ENCODE measurements around the gene UTP14C.
"Not testable (repeated sequence)": the region's sequence is repeated elsewhere in the genome, so short reads cannot be mapped to it uniquely, and the experiment has no call there.

Gene UTP14C

DNA sequence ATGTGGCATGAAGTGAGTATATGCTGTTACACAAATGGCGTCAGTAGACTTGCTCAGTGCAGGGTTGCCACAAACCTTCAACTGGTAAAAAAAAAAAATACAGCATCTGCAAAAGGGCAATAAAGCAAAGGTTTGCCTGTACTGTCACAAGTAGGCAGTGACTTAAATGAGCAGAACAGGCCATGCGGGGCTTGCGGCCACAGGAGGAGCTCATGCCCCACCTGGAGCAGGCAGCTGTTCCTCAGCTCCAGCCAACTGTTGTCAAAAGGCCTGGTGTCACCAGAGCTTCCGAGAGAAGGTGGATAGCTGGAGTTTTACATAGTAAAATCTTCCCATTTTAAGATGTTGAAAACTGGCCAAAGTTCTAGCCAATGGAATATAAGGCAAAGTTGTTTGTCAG is 20.9 kb upstream of the UTP14C start:
- DNase-seq = no peak

DNA sequence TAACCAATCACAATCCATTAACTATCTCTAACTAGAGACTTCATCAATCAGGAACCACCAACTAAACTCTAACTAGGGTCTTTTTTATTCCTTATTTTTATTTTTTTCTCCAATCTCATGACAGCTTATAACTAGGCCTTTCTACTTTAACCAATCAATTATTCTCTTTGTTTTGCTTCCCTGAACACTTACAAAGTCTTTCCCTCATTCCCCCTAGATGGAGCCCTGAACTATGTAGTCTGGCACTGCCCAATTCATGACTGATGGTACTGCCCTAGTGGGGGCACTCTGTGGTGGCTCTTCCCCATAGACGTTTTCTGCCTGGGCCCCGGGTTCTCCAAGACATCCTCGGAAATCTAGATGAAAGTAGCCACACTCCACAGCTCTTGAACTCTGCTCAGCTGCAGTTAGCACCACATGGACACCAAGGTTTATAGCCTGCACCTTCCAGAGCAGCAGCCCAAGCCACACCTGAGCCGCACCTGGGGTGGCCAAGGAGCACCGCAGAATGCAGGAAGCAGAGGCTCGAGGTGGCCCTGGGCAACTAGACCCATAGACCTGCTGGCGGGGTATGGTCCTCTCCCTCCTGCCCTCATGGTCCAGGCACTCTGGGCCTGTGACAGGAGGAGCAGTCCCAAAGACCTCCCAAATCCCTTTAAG is 19.9 kb upstream of the UTP14C start:
- no peak for DNase-seq

DNA sequence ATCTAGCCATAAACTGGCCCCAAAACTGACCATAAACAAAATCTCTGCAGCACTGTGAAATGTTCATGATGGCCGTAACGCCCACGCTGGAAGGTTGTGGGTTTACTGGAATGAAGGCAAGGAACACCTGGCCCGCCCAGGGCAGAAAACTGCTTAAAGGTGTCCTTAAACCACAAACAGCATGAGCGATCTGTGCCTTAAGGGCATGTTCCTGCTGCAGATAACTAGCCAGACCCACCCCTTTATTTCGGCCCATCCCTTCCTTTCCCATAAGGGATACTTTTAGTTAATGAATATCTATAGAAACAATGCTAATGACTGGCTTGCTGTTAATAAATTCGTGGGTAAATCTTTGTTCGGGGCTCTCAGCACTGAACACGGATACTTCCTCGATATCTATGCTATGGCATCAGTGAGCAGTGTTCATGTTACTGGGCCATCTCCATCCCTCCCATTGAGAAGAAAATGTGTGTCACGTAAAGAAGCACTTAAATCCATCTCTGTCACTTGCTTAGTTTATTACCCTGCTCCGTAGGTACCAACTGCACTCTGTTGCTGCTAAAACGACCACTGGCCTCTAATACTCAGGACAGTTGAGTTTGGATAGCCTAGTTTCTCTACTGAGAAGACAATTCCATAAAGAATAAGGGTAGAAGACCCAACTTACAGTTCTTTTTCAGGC is 18.5 kb upstream of the UTP14C start:
- no peak for DNase-seq

DNA sequence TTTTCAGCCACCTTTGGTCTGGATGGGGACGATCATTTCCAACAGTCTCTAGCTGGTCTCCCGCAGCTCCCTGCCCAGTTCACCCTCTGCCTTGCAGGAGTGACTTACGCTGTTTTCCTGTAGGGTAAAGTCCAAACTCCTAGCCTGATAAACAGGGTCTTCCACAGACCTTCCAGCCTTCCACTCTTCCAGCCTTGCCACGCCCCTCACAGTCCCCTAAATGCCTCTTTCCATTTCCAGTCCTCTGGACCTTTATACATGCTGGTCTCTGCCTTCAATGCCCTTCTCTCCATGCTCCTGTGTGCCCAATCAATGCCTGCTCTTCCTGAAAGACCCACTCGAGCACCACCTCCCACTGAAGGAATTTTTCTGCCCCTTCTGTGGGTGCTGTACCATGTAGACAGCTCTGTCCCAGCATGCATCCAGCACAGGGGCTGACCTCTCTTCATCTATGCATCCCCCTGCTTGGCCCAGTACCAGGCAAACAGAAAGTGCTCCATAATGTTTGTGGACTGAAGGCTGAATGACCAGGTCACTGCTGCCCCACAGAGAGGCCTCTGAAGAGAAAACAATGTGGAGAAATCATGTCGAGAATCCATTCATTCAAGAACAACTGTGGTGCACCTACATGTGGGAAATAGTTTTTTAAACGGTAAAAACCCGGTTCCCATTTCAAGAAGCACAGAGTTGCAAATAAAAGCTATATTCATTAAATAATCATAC is 17.8 kb upstream of the UTP14C start:
- DNase-seq = no peak

DNA sequence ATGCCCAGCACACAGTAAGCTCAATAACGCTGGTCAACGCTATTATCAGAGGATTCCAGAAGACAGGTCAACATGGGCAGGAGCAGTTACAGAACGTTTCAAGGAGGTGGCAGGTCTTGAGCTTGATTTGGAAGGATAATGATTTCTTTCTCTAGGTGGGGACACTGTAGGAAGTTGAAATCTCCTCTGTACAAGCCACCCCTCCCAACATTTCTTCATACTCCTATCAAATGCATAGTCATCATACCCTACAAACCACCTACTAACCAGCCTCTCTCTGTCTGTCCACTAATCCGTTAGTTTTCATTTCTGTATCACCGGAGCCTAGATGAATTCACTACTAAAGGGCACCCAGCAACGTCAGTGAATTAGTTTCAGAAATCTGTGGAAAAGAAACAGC is 14.5 kb upstream of the UTP14C start:
- DNase-seq = no peak

DNA sequence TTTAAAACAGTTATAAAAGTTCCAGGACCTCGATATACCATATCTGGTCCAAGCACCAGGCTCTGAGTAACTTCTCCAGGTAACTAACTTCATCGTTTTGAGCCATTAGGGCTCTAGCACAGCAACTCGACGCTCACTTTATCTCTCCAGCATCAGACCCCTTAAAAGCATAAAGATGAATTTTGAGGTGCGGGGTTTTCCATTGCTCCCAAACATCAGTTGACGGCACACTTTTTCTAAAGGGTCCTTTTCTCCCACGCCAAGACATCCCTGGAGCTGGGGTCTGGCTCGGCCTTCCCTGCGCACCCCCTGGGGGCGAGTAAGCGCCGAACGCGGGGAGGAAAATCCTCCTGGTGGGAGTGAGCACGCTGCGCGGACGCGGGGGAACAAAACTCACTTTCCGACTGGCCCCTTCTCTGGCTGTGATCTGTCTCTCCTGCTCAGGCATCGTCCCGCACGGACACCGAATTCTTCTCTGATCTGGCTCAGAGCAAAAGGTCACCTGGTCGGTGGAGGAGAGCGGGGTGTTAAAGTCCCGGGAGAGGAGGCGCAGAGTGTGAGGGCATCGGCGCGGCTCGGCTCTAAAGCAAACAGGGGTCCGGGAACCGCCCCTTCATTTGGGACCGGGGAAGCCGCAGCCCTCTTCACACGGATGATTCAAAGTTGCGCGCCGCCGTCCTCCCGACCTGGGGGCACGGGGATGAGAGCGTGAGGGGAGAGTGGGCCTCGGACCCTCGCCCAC is 13.4 kb upstream of the UTP14C start, which contains the start of gene ATP7B:
TSS of gene ATP7B (minus strand) at position 561 of the 742 bp plus-strand sequence. CDS start at position 448, 113 bp downstream.
- DNase-seq = peak; percentile 32

DNA sequence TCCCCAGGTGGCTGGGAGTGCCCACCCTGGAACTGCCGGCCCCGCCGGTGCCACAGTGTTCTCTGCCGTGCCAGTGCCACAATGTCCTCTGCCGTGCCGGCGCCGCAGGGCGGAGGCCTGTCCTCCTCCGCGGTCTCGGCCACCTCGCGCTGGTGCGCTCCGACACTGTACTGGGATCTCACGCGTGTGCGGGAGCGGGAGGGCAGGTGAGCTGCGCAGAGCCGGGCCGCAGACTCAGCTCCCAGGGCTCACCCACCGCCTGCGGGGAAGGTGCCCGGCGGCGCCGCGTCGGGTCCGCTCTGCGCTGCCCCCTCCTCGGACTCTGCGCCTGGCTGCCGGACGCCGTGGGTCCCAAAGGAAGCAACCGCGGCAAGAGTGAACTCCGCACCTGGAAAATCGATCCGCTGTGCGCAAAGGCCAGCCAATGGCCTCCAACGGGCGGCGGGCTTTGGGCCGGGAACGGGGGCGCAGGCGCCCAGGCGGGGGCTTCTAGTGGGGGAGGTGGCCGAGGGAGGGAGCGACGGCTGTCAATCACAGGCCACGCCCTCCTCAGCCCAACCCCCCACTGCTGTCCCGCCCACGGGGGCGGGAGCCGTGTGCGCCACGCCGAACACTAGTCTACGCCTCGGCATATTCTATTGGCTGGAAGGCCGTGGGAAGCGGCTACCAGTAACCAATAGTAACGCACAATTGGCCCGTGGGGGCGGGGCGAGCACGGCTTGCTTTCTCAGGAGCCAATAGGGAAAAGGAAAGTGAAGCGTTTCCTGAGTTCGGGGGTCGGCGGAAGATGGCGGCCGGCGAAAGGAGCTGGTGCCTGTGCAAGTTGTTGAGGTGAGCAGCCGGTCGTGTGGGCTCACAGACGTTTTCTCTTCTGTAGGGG is 12.6 kb upstream of the UTP14C start, which contains the start of gene ALG11:
TSS of gene ALG11 (plus strand) at position 767 of the 880 bp plus-strand sequence. CDS start at position 788, 21 bp downstream.
- peak; percentile 100 for DNase-seq

DNA sequence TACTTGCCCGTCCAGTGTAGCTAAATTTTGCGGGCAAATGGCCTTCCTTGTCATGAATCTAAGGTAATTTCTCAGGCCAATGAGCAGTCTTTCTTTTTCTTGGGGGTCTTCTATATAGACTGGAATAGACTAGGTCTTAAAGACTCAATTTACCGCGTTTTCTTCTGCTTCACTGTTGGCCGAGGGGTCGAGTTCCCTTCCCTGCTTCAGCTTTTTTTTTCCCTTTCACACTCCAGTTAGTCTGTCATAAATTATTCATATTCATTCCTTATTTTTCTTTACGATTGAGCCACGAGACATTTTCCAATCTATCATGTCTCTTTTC is 12.0 kb upstream of the UTP14C start:
- no peak for DNase-seq

DNA sequence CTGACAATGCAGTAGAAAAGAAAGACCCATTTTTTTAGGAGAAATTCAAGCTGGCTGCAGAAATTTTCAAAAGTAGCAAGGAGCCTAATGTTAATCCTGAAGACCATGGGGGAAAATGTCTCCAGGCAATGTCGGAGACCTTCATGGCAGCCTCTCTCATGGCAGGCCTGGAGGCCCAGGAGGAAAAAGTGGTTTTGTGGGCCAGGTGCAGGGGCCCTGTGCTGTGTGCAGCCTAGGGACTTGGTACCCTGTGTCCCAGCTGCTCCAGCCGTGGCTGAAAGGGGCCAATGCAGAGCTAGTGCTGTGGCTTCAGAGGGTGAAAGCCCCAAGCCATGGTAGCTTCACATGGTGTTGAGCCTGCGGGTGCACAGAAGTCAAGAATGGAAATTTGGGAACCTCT is 8.2 kb upstream of the UTP14C start:
- no peak for DNase-seq

DNA sequence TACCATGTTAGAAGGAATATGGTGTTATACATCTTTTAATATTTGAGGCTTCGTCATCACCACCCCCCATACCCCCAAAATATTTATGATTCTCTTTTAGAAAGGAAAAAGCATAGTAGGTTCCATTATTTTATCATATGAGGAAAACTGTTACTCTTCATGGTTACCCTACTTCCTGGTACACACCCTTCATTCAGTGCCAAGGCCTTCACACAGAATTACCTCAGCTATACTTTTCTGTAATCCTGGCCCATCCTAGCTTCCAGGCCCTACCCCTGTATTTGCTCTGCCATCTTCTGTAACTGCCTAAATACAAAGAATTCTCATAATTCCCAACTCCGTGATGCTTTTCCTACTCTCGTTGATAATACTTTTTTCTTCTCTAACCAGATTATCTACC is 4.3 kb upstream of the UTP14C start:
- no peak for DNase-seq

DNA sequence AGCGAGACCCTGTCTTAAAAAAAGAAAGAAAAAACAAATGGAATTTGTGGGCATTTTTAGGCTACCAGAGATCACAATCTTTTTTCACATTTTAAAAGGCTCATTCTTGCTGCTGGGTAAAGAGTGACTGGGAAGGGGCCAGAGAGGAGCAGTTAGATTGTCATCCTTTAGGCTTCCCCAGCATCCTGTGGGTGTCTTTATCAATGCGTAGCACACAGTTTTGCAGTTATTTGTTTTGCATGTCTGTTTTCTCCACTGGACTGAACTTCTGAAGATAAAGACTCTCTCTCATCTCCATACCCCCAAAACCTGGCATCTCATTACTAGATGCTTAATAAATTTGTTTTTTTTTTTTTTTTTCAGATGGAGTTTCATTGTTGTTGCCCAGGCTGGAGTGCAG is 2.1 kb upstream of the UTP14C start:
- no peak for DNase-seq

DNA sequence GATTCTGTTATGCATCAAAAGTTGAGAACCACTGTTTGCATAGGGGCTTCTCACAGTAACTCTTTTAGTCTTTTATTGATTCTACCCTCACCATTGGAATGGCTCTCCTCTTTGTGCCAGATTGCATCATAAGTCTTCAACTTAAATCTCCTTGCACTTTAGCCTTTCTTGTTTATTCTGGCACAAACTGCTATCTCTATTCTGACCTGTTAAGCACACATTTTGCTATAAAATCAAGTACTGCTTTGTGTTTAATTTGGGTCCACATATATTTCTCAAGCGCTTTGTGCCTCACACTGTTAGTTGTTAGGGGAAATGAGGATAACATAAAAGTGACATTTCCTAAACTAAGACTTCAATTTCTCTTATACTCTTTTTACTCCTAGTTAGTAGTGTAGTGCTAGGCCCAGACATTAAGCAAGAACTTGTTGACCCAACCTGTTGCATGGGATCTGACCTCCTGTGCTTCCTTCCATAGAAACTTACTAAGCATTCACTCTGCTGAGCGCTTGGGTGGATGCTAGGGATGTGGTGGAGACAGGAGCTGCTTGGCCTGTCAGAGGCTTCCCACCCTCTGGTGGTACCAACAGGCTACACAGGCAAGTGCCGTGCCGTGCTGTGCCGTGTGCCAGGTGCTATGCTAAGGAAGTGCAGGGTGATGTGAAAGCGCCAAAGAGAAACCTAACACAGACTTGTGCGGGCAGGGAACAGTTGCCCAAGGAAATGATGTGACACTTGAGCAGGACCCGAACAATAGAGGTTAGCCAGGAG is 1.2 kb downstream of the UTP14C start:
- DNase-seq = no peak

DNA sequence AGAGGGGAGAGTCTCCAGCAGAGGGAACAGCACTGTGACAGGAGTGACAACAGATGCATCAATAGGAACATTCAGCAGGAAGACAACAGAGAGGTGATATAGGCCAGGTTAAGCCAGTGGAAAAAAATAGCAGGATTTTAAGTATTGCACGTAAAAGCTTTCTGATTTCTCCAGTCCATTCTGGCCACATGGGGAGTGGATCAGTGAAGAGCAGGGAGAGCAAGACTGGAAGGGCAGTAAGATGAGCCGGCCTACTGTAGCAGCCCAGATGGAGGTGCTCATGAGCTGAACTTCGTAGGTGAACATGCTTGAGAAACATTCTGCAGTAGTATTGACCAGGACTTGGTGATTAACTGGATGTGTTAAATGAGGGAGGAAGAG is 1.7 kb downstream of the UTP14C start:
- DNase-seq = no peak

DNA sequence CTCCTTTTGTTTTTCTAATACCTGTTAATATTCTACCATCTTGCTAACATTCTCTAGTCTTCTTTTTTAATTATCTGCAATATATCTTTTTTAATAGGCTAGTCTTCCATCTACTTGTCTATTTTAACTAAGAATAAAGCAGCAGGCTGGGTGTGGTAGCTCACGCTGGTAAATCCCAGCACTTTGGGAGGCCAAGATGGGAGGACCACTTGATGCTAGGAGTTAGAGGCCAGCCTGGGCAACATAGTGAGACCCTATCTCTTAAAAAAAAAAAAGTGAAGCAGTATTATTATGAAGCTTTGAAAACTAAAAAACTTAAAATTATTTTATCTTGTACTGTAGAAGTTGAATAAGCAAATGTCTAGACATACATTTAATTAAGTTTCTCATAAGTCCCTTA is 3.3 kb downstream of the UTP14C start:
- no peak for DNase-seq

DNA sequence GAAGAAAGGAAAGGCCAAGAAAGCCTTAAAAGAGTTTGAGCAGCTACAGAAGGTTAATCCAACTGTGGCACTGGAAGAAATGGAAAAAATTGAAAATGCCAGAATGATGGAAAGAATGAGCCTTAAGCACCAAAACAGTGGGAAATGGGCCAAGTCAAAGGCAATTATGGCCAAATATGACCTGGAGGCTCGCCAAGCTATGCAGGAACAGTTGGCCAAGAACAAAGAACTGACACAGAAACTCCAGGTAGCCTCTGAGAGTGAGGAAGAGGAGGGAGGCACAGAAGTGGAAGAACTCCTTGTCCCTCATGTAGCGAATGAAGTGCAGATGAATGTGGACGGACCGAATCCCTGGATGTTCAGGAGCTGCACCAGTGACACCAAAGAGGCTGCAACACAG is 5.1 kb downstream of the UTP14C start:
- DNase-seq = no peak

DNA sequence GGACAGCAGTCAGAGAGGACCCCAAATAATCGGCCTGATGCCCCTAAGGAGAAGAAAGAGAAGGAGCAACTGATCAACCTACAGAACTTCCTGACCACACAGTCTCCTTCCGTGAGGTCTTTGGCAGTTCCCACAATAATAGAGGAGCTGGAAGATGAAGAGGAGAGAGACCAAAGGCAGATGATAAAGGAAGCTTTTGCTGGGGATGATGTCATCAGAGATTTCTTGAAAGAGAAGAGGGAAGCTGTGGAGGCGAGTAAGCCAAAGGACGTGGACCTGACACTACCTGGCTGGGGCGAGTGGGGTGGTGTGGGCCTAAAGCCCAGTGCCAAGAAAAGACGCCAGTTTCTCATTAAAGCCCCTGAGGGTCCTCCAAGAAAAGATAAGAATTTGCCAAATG is 5.9 kb downstream of the UTP14C start:
- DNase-seq = not testable (repeated sequence)

DNA sequence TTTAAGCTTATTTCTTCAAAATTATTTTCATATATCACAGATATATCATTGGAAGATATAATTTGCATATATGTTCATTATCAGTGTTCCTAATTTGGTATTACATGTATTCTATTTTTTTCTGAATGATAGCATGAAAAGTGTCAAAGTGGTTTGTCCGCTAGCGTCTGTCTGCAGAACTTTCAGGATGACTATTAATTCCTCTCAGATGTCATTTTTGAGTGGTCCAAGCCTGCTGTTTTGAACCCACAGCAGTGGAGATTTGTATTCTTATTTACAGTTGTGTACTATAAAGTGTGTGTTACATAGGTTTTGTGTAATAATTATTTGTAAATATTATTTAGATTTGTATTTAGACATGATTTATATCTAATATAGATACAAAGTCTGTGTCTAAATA is 8.5 kb downstream of the UTP14C start:
- DNase-seq = no peak

DNA sequence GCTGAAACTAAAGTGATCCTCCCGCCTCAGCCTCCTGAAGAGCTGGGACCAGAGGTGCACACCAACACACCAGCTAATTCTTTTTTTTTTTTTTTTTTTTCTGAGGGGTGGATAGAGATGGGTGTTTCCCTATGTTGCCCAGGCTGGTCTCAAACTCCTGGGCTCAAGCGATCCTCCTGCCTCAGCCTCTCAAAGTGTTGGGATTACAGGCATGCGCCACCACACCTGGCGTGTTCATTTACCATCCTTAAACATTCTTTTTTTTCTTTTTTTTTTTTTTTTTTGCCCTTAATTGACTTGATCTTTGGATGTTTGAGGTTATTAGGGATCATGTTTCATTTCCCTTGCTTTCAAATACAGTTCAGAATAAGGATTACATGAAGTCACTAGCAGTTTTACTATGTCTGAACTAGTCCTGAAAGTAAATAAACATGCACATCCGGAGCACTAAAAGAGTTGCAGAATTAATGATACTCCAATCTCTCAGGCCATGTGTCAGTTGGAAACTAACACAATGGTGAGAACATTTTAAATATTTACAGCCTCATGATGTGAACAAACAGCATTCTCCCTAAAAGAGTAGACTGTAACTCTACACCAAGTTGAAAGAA is 10.2 kb downstream of the UTP14C start:
- DNase-seq = no peak

DNA sequence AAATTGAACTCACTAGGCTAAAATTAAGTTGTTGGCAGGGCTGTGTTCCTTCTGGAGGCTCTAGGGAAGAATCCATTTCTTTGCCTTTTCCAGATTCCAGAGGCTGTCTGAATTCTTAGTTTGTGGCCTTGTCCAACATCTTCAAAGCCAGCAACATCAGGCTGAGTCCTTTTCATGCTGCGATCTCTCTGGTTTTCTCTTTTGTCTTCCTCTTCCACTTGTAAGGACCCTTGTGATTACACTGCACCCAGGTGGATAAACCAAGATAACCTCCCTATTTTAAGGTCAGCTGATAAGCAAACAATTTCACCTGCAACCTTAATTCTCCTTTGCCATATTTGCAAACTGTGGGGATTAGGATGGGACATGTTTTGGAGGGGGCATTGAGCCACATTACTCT is 11.5 kb downstream of the UTP14C start:
- no peak for DNase-seq

DNA sequence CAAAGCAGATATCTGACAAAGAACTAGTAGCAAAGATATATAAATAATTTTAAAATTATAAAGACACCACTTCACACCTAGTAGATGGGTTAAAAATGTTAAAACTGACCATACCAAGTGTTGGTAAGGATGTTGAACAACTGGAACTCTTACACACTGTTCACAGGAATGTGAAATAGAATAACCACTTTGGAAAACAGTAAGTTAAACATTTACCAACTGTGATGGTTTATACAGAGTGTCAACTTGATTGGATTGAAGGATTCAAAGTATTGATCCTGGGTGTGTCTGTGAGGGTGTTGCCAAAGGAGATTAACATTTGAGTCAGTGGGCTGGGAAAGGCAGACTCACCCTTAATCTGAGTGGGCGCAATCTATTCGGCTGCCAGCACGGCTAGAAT is 19.2 kb downstream of the UTP14C start:
- no peak for DNase-seq

DNA sequence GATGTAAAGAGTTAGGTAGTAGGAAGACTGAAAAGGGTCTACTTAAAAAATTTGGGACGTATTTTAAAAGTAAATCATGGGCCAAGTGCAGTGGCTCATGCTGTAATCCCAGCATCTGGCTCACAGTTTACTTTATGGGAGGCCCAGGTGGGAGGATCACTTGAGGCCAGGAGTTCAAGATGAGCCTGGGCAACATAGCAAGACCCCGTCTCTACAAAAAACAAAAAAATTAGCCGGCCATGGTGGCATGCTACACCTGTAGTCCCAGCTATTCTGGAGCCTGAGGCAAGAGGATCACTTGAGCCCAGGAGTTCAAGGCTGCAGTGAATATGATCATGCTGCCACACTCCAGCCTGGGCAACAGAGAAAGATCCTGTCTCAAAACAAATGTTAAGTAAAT is 23.0 kb downstream of the UTP14C start:
- no peak for DNase-seq

Measured in CD4-positive, alpha-beta T cell treated with Interleukin-6 for 4 hours (primary cell).